ENCODE measurements around the gene CAMK1D. TPM values are rescaled to one million over a fixed set of nuclear protein-coding genes. Genes with fewer than 3 reads are reported as not detected.

CAMK1D gene
- polyA plus RNA-seq, 1 donor (not counting 4 experiments of a cell fraction or from before 2014, with no cell fraction given): 0.76 TPM

GRCh38 chr10:12700557-12700874 lies 351.2 kb downstream of the CAMK1D start:
- peaks cover 24% of the 10 kb centered on the region for H3K4me1 ChIP-seq (ENCODE audit: control insufficient read depth, extremely low read depth, insufficient read depth, low read length)
- DNase-seq (ENCODE audit: low read depth, low spot score) (no peak), FAIRE-seq (no peak)
- H3K27me3 ChIP-seq (ENCODE audit: control insufficient read depth, extremely low read depth, insufficient read depth, low read length): no peaks in the 10 kb centered on the region
- no peaks in the 10 kb centered on the region for H3K9me3 ChIP-seq (ENCODE audit: control insufficient read depth, low read depth, low read length)
- no peaks in the 10 kb centered on the region for H3K36me3 ChIP-seq (ENCODE audit: control insufficient read depth in 2 of 2, extremely low read depth in 1 of 2, insufficient read depth in 2 of 2, low read length in 2 of 2)
- H3K4me2 ChIP-seq (ENCODE audit: control insufficient read depth, extremely low read depth, insufficient read depth, low read depth, low read length): no peak overlapping the region
- H2AFZ ChIP-seq (ENCODE audit: control insufficient read depth, low read length): no peak overlapping the region
- H3K4me3 ChIP-seq (ENCODE audit: control insufficient read depth in 2 of 3, extremely low read depth in 1 of 3, insufficient read depth in 2 of 3, low read depth in 1 of 3, low read length in 3 of 3): no peak overlapping the region
- H3K9me1 ChIP-seq (ENCODE audit: control insufficient read depth, extremely low read depth, insufficient read depth, low read length): no peaks in the 10 kb centered on the region
- no peak overlapping the region for H3K27ac ChIP-seq (ENCODE audit: control insufficient read depth, insufficient read depth, low read length)
- TF ChIP-seq CTCF (optimal IDR thresholded peaks at IDR 0.05 in 1 of 3, IDR thresholded peaks at IDR 0.05 in 1 of 3, conservative IDR thresholded peaks at IDR 0.05 in 1 of 3; ENCODE audit: extremely low read depth in 1 of 3, insufficient read depth in 2 of 3, low read length in 3 of 3) (no peak), EZH2 (IDR thresholded peaks at IDR 0.05; ENCODE audit: low read length) (no peak)
- H3K79me2 ChIP-seq (ENCODE audit: control insufficient read depth, insufficient read depth, low read length): no peaks in the 10 kb centered on the region
- no peaks in the 10 kb centered on the region for H4K20me1 ChIP-seq (ENCODE audit: control insufficient read depth, extremely low read depth, insufficient read depth, low read length)
- dilution Hi-C loops (cut with MboI; ENCODE audit: extremely low pct_ligation_motif_present, low sequenced_read_pairs): no loop called here
- H3K9ac ChIP-seq (ENCODE audit: control insufficient read depth, extremely low read depth, insufficient read depth, low read length): no peak overlapping the region

DNA sequence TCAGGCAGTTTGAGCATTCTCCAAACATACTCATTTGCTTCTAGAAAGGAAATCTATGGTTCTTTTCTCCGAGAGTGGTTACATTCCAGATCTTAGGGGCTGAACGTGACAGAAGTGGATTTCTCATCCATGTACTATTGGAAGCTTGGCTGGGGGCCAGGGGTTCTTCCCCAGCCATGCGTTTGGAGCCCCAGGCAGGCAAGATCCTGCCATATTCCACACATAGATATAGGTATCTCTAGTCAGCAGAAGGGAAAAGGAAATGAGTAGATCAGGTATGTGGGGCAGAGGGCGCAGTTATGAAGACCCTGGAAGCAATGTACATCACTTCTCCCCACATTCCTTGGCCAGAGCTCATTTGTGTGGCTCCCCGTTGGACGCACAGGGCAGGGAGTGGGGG lies 352.3 kb downstream of the CAMK1D start:
- H3K36me3 ChIP-seq (ENCODE audit: control insufficient read depth in 2 of 2, extremely low read depth in 1 of 2, insufficient read depth in 2 of 2, low read length in 2 of 2): no peaks in the 10 kb centered on the region
- FAIRE-seq (no peak), DNase-seq (ENCODE audit: low read depth, low spot score) (no peak)
- no peaks in the 10 kb centered on the region for H4K20me1 ChIP-seq (ENCODE audit: control insufficient read depth, extremely low read depth, insufficient read depth, low read length)
- peaks cover 36% of the 10 kb centered on the region for H3K4me1 ChIP-seq (ENCODE audit: control insufficient read depth, extremely low read depth, insufficient read depth, low read length)
- no peak overlapping the region for H2AFZ ChIP-seq (ENCODE audit: control insufficient read depth, low read length)
- no peak overlapping the region for H3K4me3 ChIP-seq (ENCODE audit: control insufficient read depth in 2 of 3, extremely low read depth in 1 of 3, insufficient read depth in 2 of 3, low read depth in 1 of 3, low read length in 3 of 3)
- dilution Hi-C loops (cut with MboI; ENCODE audit: extremely low pct_ligation_motif_present, low sequenced_read_pairs): no loop called here
- H3K79me2 ChIP-seq (ENCODE audit: control insufficient read depth, insufficient read depth, low read length): no peaks in the 10 kb centered on the region
- no peak for TF ChIP-seq CTCF (optimal IDR thresholded peaks at IDR 0.05 in 1 of 3, IDR thresholded peaks at IDR 0.05 in 1 of 3, conservative IDR thresholded peaks at IDR 0.05 in 1 of 3; ENCODE audit: extremely low read depth in 1 of 3, insufficient read depth in 2 of 3, low read length in 3 of 3)
- TF ChIP-seq EZH2 (IDR thresholded peaks at IDR 0.05; ENCODE audit: low read length): no peak
- H3K9me1 ChIP-seq (ENCODE audit: control insufficient read depth, extremely low read depth, insufficient read depth, low read length): no peaks in the 10 kb centered on the region
- no peak overlapping the region for H3K27ac ChIP-seq (ENCODE audit: control insufficient read depth, insufficient read depth, low read length)
- no peaks in the 10 kb centered on the region for H3K27me3 ChIP-seq (ENCODE audit: control insufficient read depth, extremely low read depth, insufficient read depth, low read length)
- H3K4me2 ChIP-seq (ENCODE audit: control insufficient read depth, extremely low read depth, insufficient read depth, low read depth, low read length): no peak overlapping the region
- no peak overlapping the region for H3K9ac ChIP-seq (ENCODE audit: control insufficient read depth, extremely low read depth, insufficient read depth, low read length)
- H3K9me3 ChIP-seq (ENCODE audit: control insufficient read depth, low read depth, low read length): no peaks in the 10 kb centered on the region

All from keratinocyte (primary cell).